Central memory CD8-positive, alpha-beta T cell (primary cell): ENCODE data around the gene NLK.
"Not testable (repeated sequence)": the region's sequence is repeated elsewhere in the genome, so short reads cannot be mapped to it uniquely, and the experiment has no call there.

ENCODE experiments used
- ATAC-seq: fragments of 150-1000 bp; cut with Tn5 transposase; replicated peaks from 2 replicates; pipeline ENCODE4 v1.10.0; 2022; ENCODE audit warnings: mild to moderate bottlenecking, moderate FRiP score, moderate number of reproducible peaks; ENCODE audit not compliant: poor library complexity, severe bottlenecking; ENCODE audit errors: extremely low read depth
- DNase-seq, 2 donors: peaks; one replicate each; pipeline ENCODE4 v3.0.0; 2021; ENCODE audit warnings: low spot score in 2 of 2
- H3K27ac Mint-ChIP-seq: one replicate; pipeline ENCODE4 v1.8.0; 2022; ENCODE audit warnings: low read depth, mild to moderate bottlenecking, moderate library complexity, mixed read lengths
- H3K27me3 Mint-ChIP-seq: one replicate; pipeline ENCODE4 v1.8.0; 2022; ENCODE audit warnings: mixed read lengths
- H3K36me3 Mint-ChIP-seq: one replicate; pipeline ENCODE4 v1.8.0; 2022; ENCODE audit warnings: mild to moderate bottlenecking, moderate library complexity, mixed read lengths; ENCODE audit not compliant: insufficient read depth
- H3K4me1 Mint-ChIP-seq: one replicate; pipeline ENCODE4 v1.8.0; 2022; ENCODE audit warnings: mixed read lengths
- H3K4me3 Mint-ChIP-seq: one replicate; pipeline ENCODE4 v1.8.0; 2022; ENCODE audit warnings: mild to moderate bottlenecking, moderate library complexity, mixed read lengths
- H3K9me3 Mint-ChIP-seq: one replicate; pipeline ENCODE4 v1.8.0; 2022; ENCODE audit warnings: mixed read lengths

NLK gene

DNA sequence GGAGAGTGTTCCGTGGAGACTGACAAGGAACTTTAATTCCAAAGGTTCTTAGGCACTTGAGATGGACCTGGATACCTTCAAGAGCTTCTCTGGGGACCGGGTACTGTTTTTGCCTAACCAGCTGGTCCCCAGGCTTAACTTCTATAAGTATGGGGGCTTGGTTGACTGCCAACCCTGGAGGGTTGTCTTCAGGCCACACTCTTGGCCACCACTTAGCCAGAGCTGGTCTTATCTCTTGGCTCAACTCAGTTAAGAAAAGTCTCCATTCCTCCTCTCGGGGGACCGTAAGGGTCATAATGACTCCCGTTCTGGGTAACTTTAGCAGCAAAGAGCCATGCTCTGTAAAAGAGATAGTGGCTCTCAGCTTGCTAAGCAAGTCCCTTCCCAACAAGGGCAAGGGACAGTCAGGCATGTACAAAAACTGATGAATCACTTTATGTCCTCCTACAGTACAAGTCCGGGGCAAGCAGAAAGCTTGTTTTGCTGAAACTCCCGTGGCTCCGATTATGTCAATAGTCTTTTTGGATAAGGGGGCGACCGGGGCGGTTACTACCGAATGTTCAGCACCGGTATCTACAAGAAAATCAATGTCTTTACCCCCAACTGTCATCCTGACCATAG, 193.7 kb downstream of the NLK start:
- not testable (repeated sequence) for H3K27ac Mint-ChIP-seq, H3K4me1 Mint-ChIP-seq, DNase-seq, H3K4me3 Mint-ChIP-seq, H3K9me3 Mint-ChIP-seq, ATAC-seq, H3K36me3 Mint-ChIP-seq
- H3K27me3 Mint-ChIP-seq = peaks cover 34% of the 10 kb centered on the region

DNA sequence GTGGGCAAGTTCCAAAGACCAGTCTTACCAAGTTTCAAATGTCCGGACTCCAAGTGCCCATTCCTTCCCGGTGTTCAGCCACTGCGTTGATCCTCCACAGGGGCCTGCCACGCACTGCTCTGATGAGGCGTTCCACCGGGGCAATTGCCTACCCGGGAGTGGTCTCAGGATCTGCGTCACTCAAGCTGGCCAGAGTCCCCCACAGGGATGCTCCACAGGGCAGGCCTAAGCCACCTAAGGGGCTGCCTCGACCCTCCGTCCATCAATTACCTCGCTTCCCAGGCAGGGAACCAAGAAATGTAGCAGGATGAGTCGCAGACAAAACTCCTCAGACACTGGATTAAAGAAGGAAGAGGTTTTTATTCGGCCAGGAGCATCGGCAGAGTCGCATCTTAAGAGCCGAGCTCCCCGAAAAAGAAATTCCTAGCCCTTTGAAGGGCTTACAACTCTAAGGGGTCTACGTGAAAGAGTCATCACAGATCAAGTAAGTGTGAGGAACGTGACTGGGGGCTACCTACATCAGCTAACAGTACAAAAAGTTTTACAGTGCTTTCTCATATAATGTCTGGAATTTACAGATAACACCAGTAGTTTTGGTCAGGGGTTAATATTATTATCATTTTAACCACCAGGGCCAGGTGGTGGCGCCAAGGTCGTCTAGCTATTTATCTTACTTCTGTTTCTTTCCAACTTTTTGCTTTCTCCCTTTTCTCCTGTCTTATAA, 196.2 kb downstream of the NLK start:
- H3K4me3 Mint-ChIP-seq, DNase-seq, H3K36me3 Mint-ChIP-seq, ATAC-seq, H3K4me1 Mint-ChIP-seq, H3K9me3 Mint-ChIP-seq, H3K27ac Mint-ChIP-seq: not testable (repeated sequence)
- H3K27me3 Mint-ChIP-seq = peaks cover 19% of the 10 kb centered on the region

DNA sequence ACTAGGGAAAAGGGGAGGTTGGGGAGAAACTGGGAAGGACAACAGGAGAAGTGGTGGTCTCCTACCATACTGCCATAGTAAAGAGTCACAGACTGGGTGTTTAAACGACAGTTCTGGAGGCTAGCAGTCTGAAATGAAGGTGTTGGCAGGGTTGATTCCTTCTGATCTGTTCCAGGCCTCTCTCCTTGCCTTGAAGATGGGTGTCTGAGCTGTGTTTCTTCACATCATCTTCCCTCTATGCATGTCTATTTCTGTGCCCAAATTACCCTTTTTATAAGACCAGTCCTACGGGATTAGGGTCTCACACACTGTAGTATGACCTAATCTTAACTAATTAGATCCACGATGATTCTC, 196.8 kb downstream of the NLK start:
- H3K27ac Mint-ChIP-seq = no peak overlapping the region
- H3K36me3 Mint-ChIP-seq = no peaks in the 10 kb centered on the region
- H3K4me3 Mint-ChIP-seq = no peak overlapping the region
- no peaks in the 10 kb centered on the region for H3K4me1 Mint-ChIP-seq
- H3K27me3 Mint-ChIP-seq = peaks cover 19% of the 10 kb centered on the region
- no peaks in the 10 kb centered on the region for H3K9me3 Mint-ChIP-seq
- DNase-seq (no peak), ATAC-seq (no peak)

DNA sequence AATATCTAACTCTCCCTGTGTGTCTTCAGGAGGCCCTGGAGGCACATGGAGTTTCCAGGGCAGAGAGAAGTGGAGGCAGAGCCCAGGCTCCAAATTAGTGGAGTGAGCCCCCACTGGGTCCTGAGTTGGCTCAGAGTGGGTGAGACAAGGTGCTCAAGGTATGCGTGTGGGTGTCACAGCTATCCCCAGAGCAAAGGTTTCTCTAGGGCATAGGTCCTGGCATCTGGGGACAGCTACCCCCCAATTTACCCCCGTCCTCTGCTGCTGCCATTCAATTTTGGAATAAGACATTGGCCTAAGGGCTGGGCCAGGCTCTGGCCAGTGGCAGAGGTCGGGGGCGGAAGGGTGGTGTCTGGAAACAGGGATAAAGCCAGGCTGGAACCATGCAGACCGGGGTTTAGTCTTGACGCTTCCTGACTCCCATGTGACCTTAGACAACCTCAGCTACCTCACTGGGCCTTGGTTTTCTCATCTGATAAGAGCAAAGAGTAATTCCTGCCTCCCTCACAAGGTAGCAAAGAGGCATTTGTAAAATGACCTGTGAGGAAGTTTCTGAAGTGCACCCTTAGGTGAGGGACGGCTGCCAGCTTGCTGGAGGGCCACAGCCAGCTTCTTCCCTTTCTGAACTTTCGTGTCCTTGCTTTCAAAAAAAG, 198.3 kb downstream of the NLK start:
- DNase-seq = no peak
- Mint-ChIP-seq H3K4me1 (no peaks in the 10 kb centered on the region), H3K27me3 (peaks cover 19% of the 10 kb centered on the region), H3K36me3 (no peaks in the 10 kb centered on the region), H3K9me3 (no peaks in the 10 kb centered on the region), H3K4me3 (no peak overlapping the region), H3K27ac (no peak overlapping the region)
- no peak for ATAC-seq

DNA sequence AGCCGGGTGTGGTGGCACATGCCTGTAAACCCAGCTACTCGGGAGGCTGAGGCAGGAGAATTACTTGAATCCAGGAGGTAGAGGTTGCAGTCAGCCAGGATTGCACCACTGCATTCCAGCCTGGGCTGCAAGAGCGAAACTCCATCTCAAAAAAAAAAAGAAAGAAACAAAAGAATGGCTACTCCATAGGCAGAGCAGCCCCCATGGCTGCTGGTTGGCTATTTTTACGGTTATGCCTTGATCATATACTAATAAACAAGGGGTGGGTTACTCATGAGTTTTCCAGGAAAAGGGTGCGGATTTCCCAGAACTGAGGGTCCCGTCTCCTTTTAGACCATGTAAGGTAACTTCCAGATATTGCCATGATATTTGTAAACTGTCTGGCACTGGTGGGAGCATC, 200.3 kb downstream of the NLK start:
- Mint-ChIP-seq H3K27me3 (peaks cover 9% of the 10 kb centered on the region), H3K9me3 (no peaks in the 10 kb centered on the region), H3K4me3 (no peak overlapping the region), H3K36me3 (no peaks in the 10 kb centered on the region), H3K27ac (no peak overlapping the region), H3K4me1 (no peaks in the 10 kb centered on the region)
- DNase-seq = no peak
- ATAC-seq = no peak

DNA sequence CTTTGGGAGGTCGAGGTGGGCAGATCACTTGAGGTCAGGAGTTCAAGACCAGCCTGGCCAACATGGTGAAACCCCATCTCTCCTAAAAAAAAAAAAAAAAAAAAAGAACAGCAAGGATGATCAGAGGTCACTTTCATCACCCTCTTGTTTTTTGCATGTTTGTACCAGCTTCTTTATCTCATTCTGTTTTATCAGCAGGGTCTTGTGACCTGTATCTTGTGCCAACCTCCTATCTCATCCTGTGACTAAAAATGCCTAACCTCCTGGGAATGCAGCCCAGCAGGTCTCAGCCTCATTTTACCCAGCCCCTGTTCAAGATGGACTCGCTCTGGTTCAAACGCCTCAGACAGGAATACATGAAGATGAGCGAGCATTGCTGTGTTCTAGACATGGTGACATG, 200.8 kb downstream of the NLK start:
- not testable (repeated sequence) for H3K9me3 Mint-ChIP-seq, H3K4me1 Mint-ChIP-seq, H3K36me3 Mint-ChIP-seq, H3K4me3 Mint-ChIP-seq, H3K27ac Mint-ChIP-seq, H3K27me3 Mint-ChIP-seq, ATAC-seq, DNase-seq

DNA sequence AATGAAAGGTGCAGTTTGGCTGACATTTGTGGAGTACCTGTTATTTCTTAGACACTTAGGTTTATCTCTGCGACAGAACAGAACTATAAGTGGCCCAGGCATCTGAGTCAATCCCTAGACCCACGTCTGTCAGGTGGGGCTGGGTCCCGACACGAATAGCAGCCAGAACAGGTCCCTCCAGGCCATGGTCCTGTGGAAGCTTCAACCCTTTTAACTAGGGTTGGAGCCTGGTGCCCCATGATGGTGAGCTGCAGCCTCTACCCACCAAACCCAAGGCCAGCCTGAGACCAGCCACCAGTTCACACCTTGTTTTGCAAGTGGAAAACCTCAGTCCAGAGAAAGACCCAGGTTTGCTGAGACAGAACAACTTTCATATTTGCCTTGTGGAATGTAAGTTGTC, 202.0 kb downstream of the NLK start:
- Mint-ChIP-seq H3K4me1 (no peaks in the 10 kb centered on the region), H3K4me3 (no peak overlapping the region), H3K9me3 (no peaks in the 10 kb centered on the region), H3K36me3 (no peaks in the 10 kb centered on the region), H3K27ac (no peak overlapping the region), H3K27me3 (no peaks in the 10 kb centered on the region)
- DNase-seq (no peak), ATAC-seq (no peak)
